ENCODE measurements around the gene MAD1L1. TPM values are rescaled to one million over a fixed set of nuclear protein-coding genes. Genes with fewer than 3 reads are reported as not detected.
A peak's percentile ranks its signal among the peaks of the same experiment; 100 is the strongest.

The MAD1L1 gene
- total and polyA plus RNA-seq, 2 donors (not counting 1 experiment from before 2014, with no cell fraction given), result 9.8 to 29.4 TPM

GRCh38 chr7:2092279-2092678 is 140.5 kb downstream of the MAD1L1 start:
- H3K79me2 ChIP-seq (ENCODE audit: control insufficient read depth, insufficient read depth, low read length), result no peaks in the 10 kb centered on the region
- TF ChIP-seq EZH2 (IDR thresholded peaks at IDR 0.05; ENCODE audit: low read length, missing control alignments), result no peak
- no peak for TF ChIP-seq CTCF (conservative IDR thresholded peaks at IDR 0.05 in 1 of 2, IDR thresholded peaks at IDR 0.05 in 1 of 2; ENCODE audit: low read depth in 1 of 2, low read length in 2 of 2)

GRCh38 chr7:2090526-2091520 is 141.9 kb downstream of the MAD1L1 start:
- H3K79me2 ChIP-seq (ENCODE audit: control insufficient read depth, insufficient read depth, low read length), result no peaks in the 10 kb centered on the region
- H4K20me1 ChIP-seq (ENCODE audit: control insufficient read depth, extremely low read depth, insufficient read depth, low read length), result no peaks in the 10 kb centered on the region
- H3K9me3 ChIP-seq (ENCODE audit: control insufficient read depth, insufficient read depth, low read depth, low read length), result no peaks in the 10 kb centered on the region
- peak in 1 of 2 donors; percentile 64 for DNase-seq (ENCODE audit: low read depth in 2 of 2)
- H3K4me1 ChIP-seq (ENCODE audit: control insufficient read depth, extremely low read depth, insufficient read depth, low read length), result no peaks in the 10 kb centered on the region
- H3K27ac ChIP-seq (ENCODE audit: insufficient read depth, low read length), result no peak overlapping the region
- H3K4me3 ChIP-seq (replicated peaks in 1 of 4; ENCODE audit: control extremely low read depth in 1 of 4, insufficient read depth in 1 of 4, low read depth in 3 of 4, low read length in 4 of 4), result no peak overlapping the region
- H3K36me3 ChIP-seq (ENCODE audit: control insufficient read depth, insufficient read depth, low read length), result no peaks in the 10 kb centered on the region
- H3K9ac ChIP-seq (ENCODE audit: insufficient read depth, low read length), result no peak overlapping the region
- H3K4me2 ChIP-seq (ENCODE audit: extremely low read depth, insufficient read depth, low read length), result no peak overlapping the region
- TF ChIP-seq EZH2 (IDR thresholded peaks at IDR 0.05; ENCODE audit: low read length, missing control alignments) (no peak), CTCF (conservative IDR thresholded peaks at IDR 0.05 in 1 of 2, IDR thresholded peaks at IDR 0.05 in 1 of 2; ENCODE audit: low read depth in 1 of 2, low read length in 2 of 2) (no peak)
- H2AFZ ChIP-seq (ENCODE audit: low read length), result no peak overlapping the region
- H3K27me3 ChIP-seq (ENCODE audit: control insufficient read depth, insufficient read depth, low read length), result no peaks in the 10 kb centered on the region

More at GRCh38 chr7:2092279-2092678, 140.5 kb downstream of the MAD1L1 start:
- Histone ChIP-seq H3K9me3 (ENCODE audit: control insufficient read depth, insufficient read depth, low read depth, low read length) (no peaks in the 10 kb centered on the region), H3K4me1 (ENCODE audit: control insufficient read depth, extremely low read depth, insufficient read depth, low read length) (no peaks in the 10 kb centered on the region), H3K27ac (ENCODE audit: insufficient read depth, low read length) (no peak overlapping the region), H3K4me2 (ENCODE audit: extremely low read depth, insufficient read depth, low read length) (no peak overlapping the region), H2AFZ (ENCODE audit: low read length) (no peak overlapping the region), H4K20me1 (ENCODE audit: control insufficient read depth, extremely low read depth, insufficient read depth, low read length) (no peaks in the 10 kb centered on the region), H3K27me3 (ENCODE audit: control insufficient read depth, insufficient read depth, low read length) (no peaks in the 10 kb centered on the region), H3K36me3 (ENCODE audit: control insufficient read depth, insufficient read depth, low read length) (no peaks in the 10 kb centered on the region), H3K4me3 (replicated peaks in 1 of 4; ENCODE audit: control extremely low read depth in 1 of 4, insufficient read depth in 1 of 4, low read depth in 3 of 4, low read length in 4 of 4) (no peak overlapping the region), H3K9ac (ENCODE audit: insufficient read depth, low read length) (no peak overlapping the region)
- DNase-seq (ENCODE audit: low read depth in 2 of 2), result no peak

- no peaks in the 10 kb centered on the region for H3K4me1 ChIP-seq (ENCODE audit: control insufficient read depth, extremely low read depth, insufficient read depth, low read length)
These were observed 143.9 kb downstream of the MAD1L1 start for GRCh38 chr7:2088801-2089200.

More at GRCh38 chr7:2088801-2089200, 143.9 kb downstream of the MAD1L1 start:
- no peaks in the 10 kb centered on the region for H4K20me1 ChIP-seq (ENCODE audit: control insufficient read depth, extremely low read depth, insufficient read depth, low read length)
- no peak overlapping the region for H3K4me3 ChIP-seq (replicated peaks in 1 of 4; ENCODE audit: control extremely low read depth in 1 of 4, insufficient read depth in 1 of 4, low read depth in 3 of 4, low read length in 4 of 4)
- H3K27me3 ChIP-seq (ENCODE audit: control insufficient read depth, insufficient read depth, low read length), result no peaks in the 10 kb centered on the region
- TF ChIP-seq EZH2 (IDR thresholded peaks at IDR 0.05; ENCODE audit: low read length, missing control alignments), result no peak
- no peaks in the 10 kb centered on the region for H3K9me3 ChIP-seq (ENCODE audit: control insufficient read depth, insufficient read depth, low read depth, low read length)
- H3K36me3 ChIP-seq (ENCODE audit: control insufficient read depth, insufficient read depth, low read length), result no peaks in the 10 kb centered on the region
- no peak for DNase-seq (ENCODE audit: low read depth in 2 of 2)
- no peak overlapping the region for H2AFZ ChIP-seq (ENCODE audit: low read length)
- H3K4me2 ChIP-seq (ENCODE audit: extremely low read depth, insufficient read depth, low read length), result no peak overlapping the region
- no peaks in the 10 kb centered on the region for H3K79me2 ChIP-seq (ENCODE audit: control insufficient read depth, insufficient read depth, low read length)
- H3K9ac ChIP-seq (ENCODE audit: insufficient read depth, low read length), result no peak overlapping the region
- H3K27ac ChIP-seq (ENCODE audit: insufficient read depth, low read length), result no peak overlapping the region

Data from fibroblast of lung (primary cell).